Astrocyte (in vitro differentiated cells and primary cell): ENCODE data around the gene NKAIN4. TPM values are rescaled to one million over a fixed set of nuclear protein-coding genes. Genes with fewer than 3 reads are reported as not detected.
A peak's percentile ranks its signal among the peaks of the same experiment; 100 is the strongest.

Source experiments
- DNase-seq: peaks from one replicate; pipeline ENCODE4 v3.0.0-alpha.2; 2010; ENCODE audit warnings: low read depth
- FAIRE-seq: peaks from 2 replicates; lab custom pipeline; 2011; peaks lifted over from hg19 to GRCh38; lab: Jason Lieb, UNC
- H2AFZ ChIP-seq: 2 replicates; pipeline ENCODE4 v1.6.0; 2012; ENCODE audit warnings: low read depth, low read length, inconsistent platforms
- H3K27ac ChIP-seq: 2 replicates; pipeline ENCODE4 v1.5.1; 2011; ENCODE audit warnings: low read depth, low read length, inconsistent platforms
- H3K27me3 ChIP-seq: 2 replicates; pipeline ENCODE4 v1.6.0; 2011; ENCODE audit warnings: low read length, inconsistent platforms; ENCODE audit not compliant: insufficient read depth
- H3K36me3 ChIP-seq: 2 replicates; pipeline ENCODE4 v1.5.1; 2011; ENCODE audit warnings: low read length, inconsistent platforms; ENCODE audit not compliant: insufficient read depth
- H3K4me1 ChIP-seq: 2 replicates; pipeline ENCODE4 v1.5.1; 2011; ENCODE audit warnings: low read length, inconsistent platforms; ENCODE audit not compliant: insufficient read depth
- H3K4me2 ChIP-seq: 2 replicates; pipeline ENCODE4 v1.6.0; 2012; ENCODE audit warnings: low read length, inconsistent platforms
- H3K4me3 ChIP-seq: 2 replicates; pipeline ENCODE4 v1.5.1; 2011; ENCODE audit warnings: low read depth, mild to moderate bottlenecking, low read length, inconsistent platforms; ENCODE audit not compliant: insufficient read depth
- H3K79me2 ChIP-seq: 2 replicates; pipeline ENCODE4 v1.6.0; 2012; ENCODE audit warnings: mild to moderate bottlenecking, low read length, inconsistent platforms; ENCODE audit not compliant: insufficient read depth
- H3K9ac ChIP-seq: 2 replicates; pipeline ENCODE4 v1.6.0; 2012; ENCODE audit warnings: mild to moderate bottlenecking, low read length, inconsistent platforms
- H3K9me3 ChIP-seq: 2 replicates; pipeline ENCODE4 v1.5.1; 2012; ENCODE audit warnings: low read depth, mild to moderate bottlenecking, low read length, inconsistent platforms; ENCODE audit not compliant: insufficient read depth
- H4K20me1 ChIP-seq: 2 replicates; pipeline ENCODE4 v1.6.0; 2012; ENCODE audit warnings: low read length, inconsistent platforms; ENCODE audit not compliant: insufficient read depth
- H3K27ac Mint-ChIP-seq: one replicate; pipeline ENCODE4 v1.8.0; 2021; ENCODE audit warnings: mild to moderate bottlenecking, mixed read lengths; ENCODE audit not compliant: unreplicated experiment
- H3K27me3 Mint-ChIP-seq: one replicate; pipeline ENCODE4 v1.8.0; 2021; ENCODE audit warnings: low read depth, mixed read lengths; ENCODE audit not compliant: unreplicated experiment
- H3K36me3 Mint-ChIP-seq: one replicate; pipeline ENCODE4 v1.8.0; 2021; ENCODE audit warnings: low read depth, mixed read lengths; ENCODE audit not compliant: unreplicated experiment
- H3K4me1 Mint-ChIP-seq: one replicate; pipeline ENCODE4 v1.8.0; 2021; ENCODE audit warnings: low read depth, mixed read lengths; ENCODE audit not compliant: unreplicated experiment
- H3K4me3 Mint-ChIP-seq: one replicate; pipeline ENCODE4 v1.8.0; 2021; ENCODE audit warnings: mild to moderate bottlenecking, moderate library complexity, mixed read lengths; ENCODE audit not compliant: unreplicated experiment
- H3K9me3 Mint-ChIP-seq: one replicate; pipeline ENCODE4 v1.8.0; 2021; ENCODE audit warnings: mild to moderate bottlenecking, mixed read lengths; ENCODE audit not compliant: unreplicated experiment
- CTCF ChIP-seq: IDR thresholded peaks from 2 replicates; pipeline ENCODE4 v1.5.1; 2011; ENCODE audit warnings: low read depth, mild to moderate bottlenecking, inconsistent platforms, low read length, moderate library complexity; ENCODE audit not compliant: insufficient read depth
- EZH2 ChIP-seq: IDR thresholded peaks from 2 replicates; pipeline ENCODE4 v1.6.1; 2012; ENCODE audit warnings: mild to moderate bottlenecking, low read length, inconsistent platforms; ENCODE audit not compliant: insufficient read depth
- total RNA-seq: library from RNA; stranded (reverse); gene quantifications from 2 replicates; pipeline ENCODE4 v1.2.1, GENCODE V29; 2021

Gene NKAIN4
- total RNA-seq, 1 donor from 2014 or later, result 162 TPM

- H3K27ac ChIP-seq, result no peak overlapping the region
- no peaks in the 10 kb centered on the region for H3K9me3 ChIP-seq
- no peaks in the 10 kb centered on the region for H4K20me1 ChIP-seq
- Mint-ChIP-seq H3K36me3 (peaks cover 3% of the 10 kb centered on the region), H3K27me3 (no peaks in the 10 kb centered on the region), H3K4me1 (peaks cover 33% of the 10 kb centered on the region), H3K27ac (peak overlapping the region; percentile 18), H3K4me3 (no peak overlapping the region), H3K9me3 (no peaks in the 10 kb centered on the region)
- FAIRE-seq, result no peak
- H3K9ac ChIP-seq, result no peak overlapping the region
- H3K4me2 ChIP-seq, result no peak overlapping the region
- no peaks in the 10 kb centered on the region for H3K27me3 ChIP-seq
- H3K4me1 ChIP-seq, result peaks cover 11% of the 10 kb centered on the region
- no peaks in the 10 kb centered on the region for H3K36me3 ChIP-seq
- DNase-seq, result peak; percentile 52
- TF ChIP-seq CTCF (no peak), EZH2 (no peak)
- no peaks in the 10 kb centered on the region for H3K79me2 ChIP-seq
- H3K4me3 ChIP-seq, result no peak overlapping the region
- no peak overlapping the region for H2AFZ ChIP-seq
These were observed 11.7 kb upstream of the NKAIN4 start for GRCh38 chr20:63265891-63266515.

- H3K27me3 ChIP-seq, result no peaks in the 10 kb centered on the region
- H3K36me3 ChIP-seq, result no peaks in the 10 kb centered on the region
- peaks cover 11% of the 10 kb centered on the region for H3K4me1 ChIP-seq
- TF ChIP-seq EZH2, result no peak
- no peak for TF ChIP-seq CTCF
- FAIRE-seq, result no peak
- no peaks in the 10 kb centered on the region for H3K79me2 ChIP-seq
- H3K27ac Mint-ChIP-seq, result peak overlapping the region; percentile 98
- no peak overlapping the region for H3K4me3 ChIP-seq
- peaks cover 30% of the 10 kb centered on the region for H3K4me1 Mint-ChIP-seq
- H3K36me3 Mint-ChIP-seq, result no peaks in the 10 kb centered on the region
- H2AFZ ChIP-seq, result no peak overlapping the region
- H3K27me3 Mint-ChIP-seq, result no peaks in the 10 kb centered on the region
- H3K9ac ChIP-seq, result no peak overlapping the region
- H3K27ac ChIP-seq, result no peak overlapping the region
- H4K20me1 ChIP-seq, result no peaks in the 10 kb centered on the region
- H3K4me2 ChIP-seq, result no peak overlapping the region
- H3K9me3 ChIP-seq, result no peaks in the 10 kb centered on the region
- no peak for DNase-seq
- H3K4me3 Mint-ChIP-seq, result no peak overlapping the region
- H3K9me3 Mint-ChIP-seq, result no peaks in the 10 kb centered on the region
These were observed 10.3 kb upstream of the NKAIN4 start for GRCh38 chr20:63264519-63264918.

GRCh38 chr20:63264000-63264399 is 9.7 kb upstream of the NKAIN4 start:
- H3K4me3 Mint-ChIP-seq, result no peak overlapping the region
- H3K79me2 ChIP-seq, result no peaks in the 10 kb centered on the region
- no peaks in the 10 kb centered on the region for H3K36me3 ChIP-seq
- no peaks in the 10 kb centered on the region for H3K27me3 Mint-ChIP-seq
- peaks cover 11% of the 10 kb centered on the region for H3K4me1 ChIP-seq
- no peak for FAIRE-seq
- peaks cover 3% of the 10 kb centered on the region for H3K9me3 Mint-ChIP-seq
- no peak for DNase-seq
- H3K27me3 ChIP-seq, result no peaks in the 10 kb centered on the region
- TF ChIP-seq EZH2 (no peak), CTCF (no peak)
- H4K20me1 ChIP-seq, result no peaks in the 10 kb centered on the region
- peaks cover 4% of the 10 kb centered on the region for H3K36me3 Mint-ChIP-seq
- H3K9ac ChIP-seq, result no peak overlapping the region
- no peak overlapping the region for H2AFZ ChIP-seq
- H3K4me1 Mint-ChIP-seq, result peaks cover 32% of the 10 kb centered on the region
- no peak overlapping the region for H3K4me2 ChIP-seq
- no peak overlapping the region for H3K27ac ChIP-seq
- H3K27ac Mint-ChIP-seq, result no peak overlapping the region
- H3K4me3 ChIP-seq, result no peak overlapping the region
- no peaks in the 10 kb centered on the region for H3K9me3 ChIP-seq
